ENCODE data around the gene UQCRC1.

Gene UQCRC1

GRCh38 chr3:48598323-48599076 lies 10.9 kb downstream of the UQCRC1 start:
- DNase-seq (ENCODE audit: low spot score): no peak

GRCh38 chr3:48597408-48597800 lies 12.0 kb downstream of the UQCRC1 start:
- no peak for DNase-seq (ENCODE audit: low spot score)

- no peak for DNase-seq (ENCODE audit: low spot score)
Measured at GRCh38 chr3:48596676-48597407, 12.6 kb downstream of the UQCRC1 start.

- DNase-seq (ENCODE audit: low spot score): no peak
Measured at GRCh38 chr3:48596157-48596556, 13.3 kb downstream of the UQCRC1 start.

- DNase-seq (ENCODE audit: low spot score): no peak
Measured at GRCh38 chr3:48595526-48596121, 13.8 kb downstream of the UQCRC1 start.

- DNase-seq (ENCODE audit: low spot score): no peak
Measured at GRCh38 chr3:48595075-48595525, 14.3 kb downstream of the UQCRC1 start, which contains the start of gene COL7A1. Gene COL7A1, minus strand, starts transcription at chr3:48595329. Its CDS starts 170 bp downstream, at chr3:48595159.

- DNase-seq (ENCODE audit: low spot score): no peak
Measured at GRCh38 chr3:48594417-48595049, 14.9 kb downstream of the UQCRC1 start.

GRCh38 chr3:48593337-48593736 lies 16.1 kb downstream of the UQCRC1 start:
- no peak for DNase-seq (ENCODE audit: low spot score)

- no peak for DNase-seq (ENCODE audit: low spot score)
Measured at GRCh38 chr3:48592519-48593087, 16.8 kb downstream of the UQCRC1 start.

- no peak for DNase-seq (ENCODE audit: low spot score)
Measured at GRCh38 chr3:48591886-48592518, 17.4 kb downstream of the UQCRC1 start.

- no peak for DNase-seq (ENCODE audit: low spot score)
Measured at GRCh38 chr3:48591436-48591835, 18.0 kb downstream of the UQCRC1 start.

- no peak for DNase-seq (ENCODE audit: low spot score)
Measured at GRCh38 chr3:48588230-48588629, 21.2 kb downstream of the UQCRC1 start.

GRCh38 chr3:48587686-48588085 lies 21.8 kb downstream of the UQCRC1 start:
- DNase-seq (ENCODE audit: low spot score): no peak

GRCh38 chr3:48585411-48585810 lies 24.0 kb downstream of the UQCRC1 start:
- DNase-seq (ENCODE audit: low spot score): no peak

- no peak for DNase-seq (ENCODE audit: low spot score)
Measured at GRCh38 chr3:48584836-48585235, 24.6 kb downstream of the UQCRC1 start.

GRCh38 chr3:48581621-48582481 lies 27.6 kb downstream of the UQCRC1 start:
- no peak for DNase-seq (ENCODE audit: low spot score)

- DNase-seq (ENCODE audit: low spot score): no peak
Measured at GRCh38 chr3:48576647-48577046, 32.8 kb downstream of the UQCRC1 start.

- no peak for DNase-seq (ENCODE audit: low spot score)
Measured at GRCh38 chr3:48575366-48575765, 34.1 kb downstream of the UQCRC1 start.

- no peak for DNase-seq (ENCODE audit: low spot score)
Measured at GRCh38 chr3:48573973-48574585, 35.4 kb downstream of the UQCRC1 start.

- DNase-seq (ENCODE audit: low spot score): no peak
Measured at GRCh38 chr3:48572517-48572916, 36.9 kb downstream of the UQCRC1 start.

Data from hematopoietic multipotent progenitor cell treated with erythropoietin and hydrocortisone succinate and interleukin-3 and kit ligand, for 17 days (in vitro differentiated cells).